Germinal center (tissue), 1 donor: ENCODE results near the gene LRRFIP2.
"Not testable (repeated sequence)": the region's sequence is repeated elsewhere in the genome, so short reads cannot be mapped to it uniquely, and the experiment has no call there.

ENCODE experiments used
- DNase-seq: peaks from one replicate; pipeline ENCODE4 v3.0.0; 2012; ENCODE audit warnings: mixed read lengths, low spot score

LRRFIP2 gene

GRCh38 chr3:37174532-37175126 lies at the start of gene LRRFIP2:
TSS of gene LRRFIP2 (minus strand) at chr3:37174582. CDS start at chr3:37148983, 25,599 bp downstream.
- DNase-seq: no peak

- no peak for DNase-seq
These were observed 49.2 kb upstream of the LRRFIP2 start for GRCh38 chr3:37223576-37223975.

GRCh38 chr3:37223141-37223558 lies 48.8 kb upstream of the LRRFIP2 start:
- no peak for DNase-seq

GRCh38 chr3:37222542-37222941 lies 48.2 kb upstream of the LRRFIP2 start:
- DNase-seq: not testable (repeated sequence)

- DNase-seq: no peak
These were observed 47.0 kb upstream of the LRRFIP2 start for GRCh38 chr3:37221407-37221806.

- no peak for DNase-seq
These were observed 44.9 kb upstream of the LRRFIP2 start for GRCh38 chr3:37219266-37219665.

GRCh38 chr3:37218206-37218605 lies 43.8 kb upstream of the LRRFIP2 start:
- DNase-seq: no peak

- DNase-seq: no peak
These were observed 42.9 kb upstream of the LRRFIP2 start for GRCh38 chr3:37217098-37217849.

GRCh38 chr3:37216597-37217097 lies 42.3 kb upstream of the LRRFIP2 start:
- no peak for DNase-seq

GRCh38 chr3:37214076-37214475 lies 39.7 kb upstream of the LRRFIP2 start:
- no peak for DNase-seq

GRCh38 chr3:37210230-37210629 lies 35.8 kb upstream of the LRRFIP2 start:
- no peak for DNase-seq

GRCh38 chr3:37208576-37208975 lies 34.2 kb upstream of the LRRFIP2 start:
- not testable (repeated sequence) for DNase-seq

GRCh38 chr3:37208008-37208407 lies 33.6 kb upstream of the LRRFIP2 start:
- not testable (repeated sequence) for DNase-seq

- not testable (repeated sequence) for DNase-seq
These were observed 31.7 kb upstream of the LRRFIP2 start for GRCh38 chr3:37206041-37206440.

GRCh38 chr3:37204314-37204713 lies 29.9 kb upstream of the LRRFIP2 start:
- DNase-seq: no peak

GRCh38 chr3:37202035-37202434 lies 27.7 kb upstream of the LRRFIP2 start:
- DNase-seq: no peak

- DNase-seq: no peak
These were observed 25.8 kb upstream of the LRRFIP2 start for GRCh38 chr3:37200141-37200540.

- DNase-seq: no peak
These were observed 24.6 kb upstream of the LRRFIP2 start for GRCh38 chr3:37198996-37199395.

- no peak for DNase-seq
These were observed 24.2 kb upstream of the LRRFIP2 start for GRCh38 chr3:37198547-37198946.

- DNase-seq: no peak
These were observed 23.5 kb upstream of the LRRFIP2 start for GRCh38 chr3:37197810-37198371.

- no peak for DNase-seq
These were observed 20.2 kb upstream of the LRRFIP2 start for GRCh38 chr3:37194533-37194932.

- DNase-seq: no peak
These were observed 16.3 kb upstream of the LRRFIP2 start for GRCh38 chr3:37190667-37191066.

- no peak for DNase-seq
These were observed 14.7 kb upstream of the LRRFIP2 start for GRCh38 chr3:37189109-37189508.
